Epithelial cell of prostate (primary cell): ENCODE results near the gene C16orf86.

Experiments used
- DNase-seq: peaks from one replicate; pipeline ENCODE4 v3.0.0-alpha.2; 2011; ENCODE audit warnings: low read depth, low spot score
- H3K27ac ChIP-seq: fragments of 450-650 bp; 2 replicates; pipeline ENCODE4 v1.5.1; 2017; ENCODE audit warnings: mild to moderate bottlenecking

C16orf86 gene

DNA sequence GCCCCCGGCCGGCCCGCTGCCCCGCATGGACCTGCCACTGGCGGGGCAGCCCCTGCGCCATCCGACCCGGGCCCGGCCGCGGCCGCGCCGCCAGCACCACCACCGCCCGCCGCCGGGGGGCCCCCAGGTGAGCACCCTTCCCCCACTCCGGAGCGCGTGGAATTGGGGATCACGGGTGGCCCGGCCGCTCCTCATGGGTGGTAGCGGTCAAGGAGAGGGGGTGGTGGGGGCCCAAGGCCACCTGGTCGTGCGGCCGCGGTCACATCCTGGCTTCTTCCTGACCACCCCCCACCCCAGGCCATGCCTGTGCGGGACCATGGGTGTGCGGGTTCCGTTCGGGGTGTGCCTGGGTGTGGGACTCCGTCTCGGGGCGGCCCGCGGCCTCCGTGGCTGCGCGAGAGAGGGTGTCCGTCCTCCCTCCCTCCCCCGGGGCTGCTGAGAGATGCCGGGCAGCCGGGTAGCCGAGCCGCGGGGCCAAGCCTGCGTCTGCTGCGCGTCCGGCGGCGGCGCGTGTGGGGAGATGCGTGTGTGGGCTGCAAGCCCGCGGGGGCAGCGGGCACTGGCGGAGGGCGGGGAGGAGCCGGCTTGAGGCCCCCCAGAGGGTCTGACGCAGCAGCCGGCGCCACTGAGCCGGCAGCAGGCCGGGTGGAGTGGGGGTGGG is 13.4 kb upstream of the C16orf86 start:
- no peak for DNase-seq
- no peak overlapping the region for H3K27ac ChIP-seq

DNA sequence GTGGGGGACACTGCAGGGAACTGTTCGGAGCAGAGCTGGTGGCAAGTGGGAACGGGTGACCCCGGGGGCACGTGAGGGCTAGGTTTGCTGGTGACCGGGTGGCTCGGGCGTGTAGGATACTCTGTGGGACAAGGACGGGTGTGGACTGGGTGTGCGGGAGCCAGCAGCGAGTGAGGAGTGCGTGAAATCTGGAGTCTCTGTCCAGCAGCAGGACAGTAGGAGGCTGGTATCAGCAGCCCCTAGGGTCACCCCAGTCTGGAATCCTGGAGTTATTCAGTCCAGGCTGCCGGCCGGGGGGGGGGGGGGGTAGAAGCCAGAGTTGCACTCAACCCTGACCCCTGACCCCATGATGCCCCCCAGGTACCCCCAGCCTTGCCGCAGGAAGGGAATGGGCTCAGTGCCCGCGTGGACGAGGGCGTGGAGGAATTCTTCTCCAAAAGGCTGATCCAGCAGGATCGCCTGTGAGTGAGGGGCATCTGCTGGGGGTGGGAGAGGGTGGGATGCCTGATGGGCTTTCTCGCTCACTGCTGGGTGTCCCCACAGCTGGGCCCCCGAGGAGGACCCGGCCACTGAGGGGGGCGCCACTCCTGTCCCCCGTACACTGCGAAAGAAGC is 12.7 kb upstream of the C16orf86 start:
- DNase-seq, result no peak
- H3K27ac ChIP-seq, result no peak overlapping the region

DNA sequence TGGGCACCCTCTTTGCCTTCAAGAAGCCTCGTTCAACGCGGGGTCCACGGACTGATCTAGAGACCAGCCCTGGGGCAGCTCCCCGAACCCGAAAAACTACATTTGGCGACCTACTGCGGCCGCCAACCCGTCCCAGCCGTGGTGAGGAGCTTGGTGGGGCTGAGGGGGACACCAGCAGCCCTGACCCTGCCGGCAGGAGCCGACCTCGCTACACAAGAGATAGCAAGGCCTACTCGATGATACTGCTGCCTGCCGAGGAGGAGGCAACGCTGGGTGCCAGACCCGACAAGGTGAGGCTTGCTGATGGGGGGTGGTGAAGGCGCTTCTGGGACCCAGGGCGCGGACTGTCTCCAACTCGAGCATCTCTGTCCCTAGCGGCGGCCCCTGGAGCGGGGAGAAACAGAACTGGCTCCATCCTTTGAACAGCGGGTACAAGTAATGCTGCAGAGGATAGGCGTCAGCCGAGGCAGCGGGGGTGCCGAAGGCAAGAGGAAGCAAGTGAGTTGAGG is 12.2 kb upstream of the C16orf86 start:
- H3K27ac ChIP-seq, result no peak overlapping the region
- DNase-seq, result no peak

DNA sequence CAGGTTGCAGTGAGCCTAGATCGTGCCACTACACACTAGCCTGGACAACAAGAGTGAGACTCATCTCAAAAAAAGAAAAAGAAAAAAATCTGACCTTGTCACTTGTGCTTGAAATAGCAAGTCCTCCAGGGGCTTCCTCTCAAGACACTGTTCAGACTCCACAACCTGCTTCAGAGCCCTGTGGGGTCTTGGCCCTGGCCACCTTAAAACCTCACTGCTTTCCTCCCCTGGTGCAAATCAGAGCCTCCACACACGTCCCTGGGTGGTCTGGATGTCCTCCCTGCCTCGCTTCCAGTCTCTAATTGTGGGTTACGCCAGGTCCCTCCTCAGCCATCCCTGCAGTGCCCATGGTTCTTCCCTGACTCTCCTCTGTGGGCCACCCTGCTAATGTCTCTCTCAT is 11.3 kb upstream of the C16orf86 start:
- DNase-seq, result no peak
- no peak overlapping the region for H3K27ac ChIP-seq

DNA sequence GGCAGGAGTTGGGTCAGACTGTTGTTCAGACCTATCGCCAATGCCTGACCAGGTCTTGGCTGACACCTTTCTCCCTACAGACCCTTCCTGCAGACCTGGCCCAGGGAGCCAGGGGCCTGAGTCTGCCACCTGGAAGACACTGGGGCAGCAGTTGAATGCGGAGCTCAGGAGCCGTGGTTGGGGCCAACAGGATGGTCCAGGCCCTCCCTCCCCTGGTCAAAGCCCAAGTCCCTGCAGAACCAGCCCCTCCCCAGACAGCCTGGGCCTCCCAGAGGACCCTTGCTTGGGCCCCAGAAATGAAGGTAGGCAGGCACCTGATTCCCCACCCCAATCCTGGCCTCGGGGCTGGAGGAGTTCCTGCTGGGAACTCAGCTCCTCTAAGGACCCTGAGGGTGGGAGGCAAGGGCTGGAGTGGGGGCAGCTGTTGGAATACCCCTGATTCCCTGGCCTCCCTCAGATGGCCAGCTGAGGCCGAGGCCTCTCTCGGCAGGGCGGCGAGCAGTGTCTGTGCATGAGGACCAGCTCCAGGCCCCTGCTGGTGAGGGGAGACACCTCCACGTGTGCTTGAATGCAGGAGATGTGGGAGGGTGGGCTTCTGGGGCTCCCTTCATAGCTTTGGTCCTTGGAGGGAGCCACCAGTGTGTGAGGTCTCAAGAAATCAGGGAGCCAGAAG is 10.1 kb upstream of the C16orf86 start:
- no peak overlapping the region for H3K27ac ChIP-seq
- no peak for DNase-seq

DNA sequence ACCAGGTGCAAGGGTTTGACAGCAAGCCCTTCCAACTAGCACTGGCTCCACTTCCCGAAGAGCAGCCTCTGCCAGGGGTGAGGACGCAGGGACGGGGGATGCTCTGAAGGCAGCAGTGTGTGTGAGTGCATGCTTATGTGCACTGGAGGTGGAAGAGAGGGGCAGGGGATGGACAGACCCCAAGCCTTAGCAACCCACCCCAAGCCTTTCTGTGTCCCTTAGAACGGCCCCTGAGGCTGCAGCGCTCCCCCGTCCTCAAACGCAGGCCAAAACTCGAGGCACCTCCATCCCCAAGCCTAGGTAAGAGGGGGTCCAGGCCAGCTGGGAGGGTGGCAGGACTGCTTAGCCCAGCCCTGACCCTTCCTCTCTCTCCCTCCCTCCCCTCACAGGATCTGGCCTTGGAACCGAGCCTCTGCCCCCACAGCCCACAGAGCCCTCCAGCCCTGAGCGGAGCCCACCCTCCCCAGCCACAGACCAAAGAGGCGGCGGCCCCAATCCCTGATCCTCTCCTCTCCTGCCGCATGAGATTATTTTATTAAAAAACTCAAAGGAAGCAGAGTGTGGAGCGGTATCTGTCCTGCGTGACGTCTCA is 9.5 kb upstream of the C16orf86 start:
- no peak for DNase-seq

DNA sequence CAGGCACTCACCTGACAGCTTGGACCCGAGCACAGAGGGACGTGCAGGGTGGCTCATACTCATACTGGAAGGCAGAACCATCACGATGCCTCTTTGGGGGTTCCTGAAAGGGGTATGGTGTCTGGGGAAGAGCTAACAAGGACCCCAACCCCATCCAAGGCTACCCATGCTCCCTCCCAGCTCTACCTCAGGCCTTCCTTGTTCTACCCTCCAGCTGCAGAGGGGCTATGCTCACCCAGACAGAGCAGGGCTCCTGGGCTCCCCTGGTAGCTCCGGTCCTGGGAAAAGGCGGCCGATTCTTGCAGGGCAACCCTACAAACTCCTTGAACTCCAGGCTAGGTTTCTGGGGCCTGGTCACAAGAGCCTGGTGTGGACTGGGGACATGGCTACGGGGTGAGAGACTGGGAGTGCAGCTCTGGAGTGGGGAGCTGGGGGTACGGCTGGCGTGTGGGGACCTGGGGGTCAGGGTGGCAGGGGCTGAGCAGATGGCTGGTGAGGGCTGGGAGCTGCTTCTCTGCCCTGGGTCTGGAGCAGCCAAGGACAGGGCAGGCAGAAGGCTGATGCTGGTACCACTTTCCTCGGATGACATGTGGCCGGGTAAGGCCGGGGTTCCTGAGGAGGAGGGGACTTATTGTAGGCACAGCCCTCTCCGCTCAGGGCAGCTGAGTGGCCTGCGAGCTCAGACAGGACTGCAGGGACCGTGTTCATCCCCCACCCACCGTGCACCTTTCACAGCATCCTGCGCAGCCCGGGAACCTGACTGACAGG is 8.7 kb upstream of the C16orf86 start:
- no peak for DNase-seq
- no peak overlapping the region for H3K27ac ChIP-seq

More for the DNA sequence above, 9.5 kb upstream of the C16orf86 start:
- no peak overlapping the region for H3K27ac ChIP-seq

DNA sequence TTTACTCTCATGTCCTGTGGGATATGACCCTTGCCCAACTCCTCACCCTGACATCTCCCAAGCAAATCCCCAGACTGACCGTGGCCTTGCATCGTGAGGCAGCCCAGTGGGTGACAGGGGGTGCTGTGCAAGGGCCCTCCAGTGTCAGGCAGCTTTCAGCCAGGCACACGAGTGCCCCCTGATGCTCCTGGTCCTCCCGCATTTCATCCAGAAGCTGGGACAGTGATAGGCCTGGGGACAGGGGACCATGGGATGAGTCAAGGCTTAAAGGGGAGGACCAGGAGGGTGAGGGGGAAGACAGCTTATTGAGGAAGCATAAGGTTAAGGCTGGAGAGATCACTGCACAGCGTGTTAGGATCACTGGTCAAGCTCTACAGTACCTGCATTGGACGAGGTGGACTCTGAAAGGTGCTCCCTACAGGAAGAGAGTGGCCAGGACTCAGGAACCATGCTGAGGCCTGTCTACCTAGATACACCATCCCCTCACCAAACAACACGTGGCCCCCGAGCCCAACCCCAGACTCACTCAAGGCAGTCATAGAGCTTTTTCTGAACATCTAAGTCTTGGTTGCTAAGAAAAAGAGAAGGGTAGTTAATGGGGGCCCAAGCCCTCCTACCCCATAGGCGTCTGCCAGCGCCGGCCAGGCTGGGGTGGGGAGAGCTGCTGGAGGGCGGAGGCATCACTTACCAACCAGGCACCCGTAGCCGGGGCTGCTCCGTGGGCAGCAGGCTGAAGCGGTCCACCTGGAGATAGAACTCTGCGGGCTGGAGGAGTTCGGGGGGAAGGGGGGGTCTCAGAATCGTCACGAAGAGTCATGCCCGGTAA is 7.6 kb upstream of the C16orf86 start:
- H3K27ac ChIP-seq, result no peak overlapping the region
- DNase-seq, result no peak

DNA sequence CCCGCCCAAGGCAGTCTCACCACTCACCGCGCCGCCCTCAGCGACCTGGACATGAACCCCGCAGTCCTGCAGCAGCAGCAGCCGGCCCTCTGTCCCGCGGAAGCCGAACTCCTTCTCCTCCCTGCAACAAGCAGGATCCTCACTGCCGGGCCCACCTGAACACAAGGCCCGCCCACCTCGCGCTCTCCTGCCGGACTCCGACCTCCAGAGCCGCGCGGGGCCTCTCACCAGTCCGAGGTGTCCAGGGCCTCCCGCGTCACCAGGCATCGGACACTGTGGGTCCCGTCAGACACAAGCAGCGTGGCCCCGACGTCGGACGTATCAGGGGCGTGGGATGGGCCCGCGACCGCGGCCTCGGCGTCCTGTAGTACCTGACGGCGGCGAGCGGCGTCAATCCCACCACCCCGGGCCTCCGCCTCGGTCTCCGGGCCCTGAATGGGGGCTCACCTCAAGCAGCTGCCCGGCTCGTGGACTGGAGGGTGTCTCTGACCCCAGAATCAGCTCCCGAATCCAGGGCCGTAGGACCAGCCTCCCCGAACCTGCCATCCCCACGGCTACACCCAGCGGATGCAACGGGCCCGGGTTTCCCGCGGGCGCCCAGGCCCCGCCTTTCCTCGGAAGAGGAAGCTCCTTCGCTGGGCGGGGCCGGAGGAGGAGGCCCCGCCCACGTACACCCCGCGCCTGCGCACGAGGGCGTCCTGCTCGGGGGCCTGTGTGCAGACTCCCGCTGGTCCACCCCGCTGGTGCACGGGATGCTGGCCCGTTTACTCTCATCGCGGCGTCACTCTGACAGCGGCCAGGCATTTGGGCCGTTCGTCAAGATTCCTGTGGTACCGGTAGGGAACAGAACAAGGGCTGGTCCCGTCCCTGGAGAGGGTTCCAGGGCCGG is 6.7 kb upstream of the C16orf86 start, which contains the start of gene ACD:
Gene ACD (minus strand): TSS at position 586 of the 889 bp plus-strand sequence. CDS start 40 bp downstream, at position 546.
- peak within 1 kb of the TSS; percentile 60 for H3K27ac ChIP-seq
- peak; percentile 26 for DNase-seq

DNA sequence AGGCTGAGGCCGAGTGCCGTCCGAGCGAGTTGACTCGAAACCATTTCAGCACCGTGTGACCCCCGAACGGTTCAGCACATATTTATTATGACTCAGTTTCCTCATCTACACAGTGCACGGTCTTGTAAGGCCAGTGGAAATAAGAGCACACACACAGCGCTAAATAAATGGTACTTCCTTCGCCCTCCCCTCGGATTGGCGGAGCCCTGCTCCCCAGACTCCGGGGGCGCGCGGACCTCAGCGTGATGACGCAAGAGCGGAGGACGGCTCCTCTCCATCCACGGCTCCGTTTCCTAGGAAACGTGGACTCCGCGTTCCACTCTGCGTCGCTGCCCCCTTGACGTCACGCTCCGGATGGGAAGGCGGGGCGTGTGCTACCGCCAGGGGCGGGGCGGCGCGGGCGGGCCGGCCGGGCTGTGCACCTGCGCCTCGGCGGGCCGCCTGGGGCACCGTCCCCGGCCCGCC is 6.0 kb upstream of the C16orf86 start, which contains the start of gene PARD6A:
Gene PARD6A (plus strand): TSS at position 397 of the 465 bp plus-strand sequence. CDS start 79 bp downstream, outside the sequence.
- peak within 1 kb of the TSS; percentile 60 for H3K27ac ChIP-seq
- peak; percentile 41 for DNase-seq

DNA sequence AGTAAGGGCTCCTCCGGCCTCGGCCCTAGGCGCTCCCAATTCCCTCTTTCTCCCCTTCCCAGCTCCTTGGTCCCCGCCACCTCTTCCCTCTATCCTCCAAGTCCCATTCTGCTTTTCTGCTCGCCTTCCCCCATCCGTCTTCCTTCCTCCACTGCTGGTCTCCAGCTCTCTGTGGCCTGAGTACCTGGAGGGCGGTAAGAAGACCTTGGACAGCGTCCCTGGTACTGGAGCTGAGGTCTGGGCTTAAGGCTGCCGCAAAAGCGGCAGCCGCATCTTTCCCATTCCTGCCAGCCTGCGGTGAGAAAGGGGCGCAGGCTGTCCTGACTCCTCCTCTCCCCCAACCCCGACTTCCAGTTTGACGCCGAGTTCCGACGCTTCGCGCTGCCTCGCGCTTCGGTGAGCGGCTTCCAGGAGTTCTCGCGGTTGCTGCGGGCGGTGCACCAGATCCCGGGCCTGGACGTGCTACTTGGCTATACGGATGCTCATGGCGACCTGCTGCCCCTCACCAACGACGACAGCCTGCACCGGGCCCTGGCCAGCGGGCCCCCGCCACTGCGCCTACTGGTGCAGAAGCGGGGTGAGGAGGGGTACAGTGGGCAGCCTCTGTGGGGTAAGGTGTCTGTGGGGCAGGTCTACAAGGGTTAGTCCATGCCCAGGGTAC is 5.4 kb upstream of the C16orf86 start:
- no peak for DNase-seq
- H3K27ac ChIP-seq, result peak overlapping the region; percentile 60

DNA sequence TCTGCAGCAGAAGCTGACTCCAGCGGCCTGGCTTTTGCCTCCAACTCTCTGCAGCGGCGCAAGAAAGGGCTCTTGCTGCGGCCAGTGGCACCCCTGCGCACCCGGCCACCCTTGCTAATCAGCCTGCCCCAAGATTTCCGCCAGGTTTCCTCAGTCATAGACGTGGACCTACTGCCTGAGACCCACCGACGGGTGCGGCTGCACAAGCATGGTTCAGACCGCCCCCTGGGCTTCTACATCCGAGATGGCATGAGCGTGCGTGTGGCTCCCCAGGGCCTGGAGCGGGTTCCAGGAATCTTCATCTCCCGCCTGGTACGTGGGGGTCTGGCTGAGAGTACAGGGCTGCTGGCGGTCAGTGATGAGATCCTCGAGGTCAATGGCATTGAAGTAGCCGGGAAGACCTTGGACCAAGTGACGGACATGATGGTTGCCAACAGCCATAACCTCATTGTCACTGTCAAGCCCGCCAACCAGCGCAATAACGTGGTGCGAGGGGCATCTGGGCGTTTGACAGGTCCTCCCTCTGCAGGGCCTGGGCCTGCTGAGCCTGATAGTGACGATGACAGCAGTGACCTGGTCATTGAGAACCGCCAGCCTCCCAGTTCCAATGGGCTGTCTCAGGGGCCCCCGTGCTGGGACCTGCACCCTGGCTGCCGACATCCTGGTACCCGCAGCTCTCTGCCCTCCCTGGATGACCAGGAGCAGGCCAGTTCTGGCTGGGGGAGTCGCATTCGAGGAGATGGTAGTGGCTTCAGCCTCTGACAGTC is 4.5 kb upstream of the C16orf86 start:
- no peak for DNase-seq
- H3K27ac ChIP-seq, result no peak overlapping the region

DNA sequence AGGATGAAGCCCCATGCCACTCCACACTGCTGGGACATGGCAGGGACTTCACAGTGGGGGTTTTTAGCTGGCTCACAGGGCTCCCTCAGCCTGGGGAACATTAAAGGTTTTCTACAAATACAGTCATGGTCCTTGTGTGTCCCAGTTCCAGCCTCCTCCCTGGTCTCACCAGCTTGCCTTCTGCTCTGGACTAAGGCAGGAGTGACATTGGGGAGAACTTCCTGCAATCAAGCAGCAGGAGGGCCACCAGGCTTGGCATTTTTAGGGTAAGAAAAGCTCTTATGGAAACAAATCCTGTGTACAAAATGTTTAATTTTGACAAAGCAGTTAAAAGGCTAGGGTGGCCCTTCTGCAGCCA is 4.0 kb upstream of the C16orf86 start:
- DNase-seq, result no peak
- H3K27ac ChIP-seq, result no peak overlapping the region

DNA sequence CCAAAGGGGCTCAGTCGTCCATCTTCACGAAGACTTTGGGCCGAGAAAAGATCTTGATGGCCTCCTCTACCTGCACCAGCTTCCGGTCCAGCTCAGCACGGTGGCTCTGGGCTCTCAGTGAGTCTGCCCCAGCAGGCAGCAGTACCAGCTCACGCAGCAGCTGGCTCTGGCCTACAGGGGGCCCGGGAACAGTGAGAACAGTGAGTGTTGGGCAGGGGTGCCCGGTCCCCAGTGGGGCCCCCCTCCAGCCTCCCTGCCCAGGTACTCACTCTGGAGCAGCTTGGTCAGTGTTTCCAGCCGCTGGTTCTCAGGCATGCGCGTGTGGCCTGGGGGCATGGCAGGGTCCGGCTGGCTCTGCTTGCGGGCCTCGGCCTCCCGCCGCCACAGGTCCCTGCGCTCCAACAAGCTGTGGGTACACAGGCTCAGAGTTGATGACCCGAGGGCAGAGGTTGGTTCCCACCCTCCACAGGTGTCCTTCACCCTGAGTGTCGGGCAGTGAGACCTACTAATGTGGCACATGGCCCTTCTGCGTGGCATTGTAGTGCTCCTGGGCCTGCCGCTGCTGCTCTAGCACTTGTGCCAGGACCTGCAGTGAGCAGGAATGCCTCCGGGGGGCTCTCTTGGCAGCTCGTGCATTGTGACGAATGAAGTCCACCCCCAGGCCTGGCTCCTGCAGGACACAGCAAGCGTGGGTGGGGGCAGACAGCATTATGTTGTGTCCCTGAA is 3.3 kb upstream of the C16orf86 start:
- DNase-seq, result no peak
- H3K27ac ChIP-seq, result no peak overlapping the region

DNA sequence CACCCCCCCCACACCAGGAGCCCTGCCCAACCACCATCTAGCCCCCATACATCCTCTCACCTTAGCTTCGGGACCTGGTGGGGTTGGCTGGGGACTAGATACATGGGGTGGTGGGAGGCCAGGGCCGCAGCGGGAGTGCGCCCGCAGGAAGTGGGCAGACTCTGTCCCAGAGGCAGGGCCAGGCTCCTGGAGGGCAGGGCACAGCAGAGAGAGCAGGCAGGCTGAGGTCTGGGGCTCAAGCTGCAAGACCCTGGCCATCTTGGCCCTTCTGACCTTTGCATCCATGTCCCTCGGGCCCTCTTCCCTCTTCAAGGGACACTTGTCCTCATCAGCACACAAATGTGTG is 2.8 kb upstream of the C16orf86 start:
- H3K27ac ChIP-seq, result no peak overlapping the region
- DNase-seq, result no peak

DNA sequence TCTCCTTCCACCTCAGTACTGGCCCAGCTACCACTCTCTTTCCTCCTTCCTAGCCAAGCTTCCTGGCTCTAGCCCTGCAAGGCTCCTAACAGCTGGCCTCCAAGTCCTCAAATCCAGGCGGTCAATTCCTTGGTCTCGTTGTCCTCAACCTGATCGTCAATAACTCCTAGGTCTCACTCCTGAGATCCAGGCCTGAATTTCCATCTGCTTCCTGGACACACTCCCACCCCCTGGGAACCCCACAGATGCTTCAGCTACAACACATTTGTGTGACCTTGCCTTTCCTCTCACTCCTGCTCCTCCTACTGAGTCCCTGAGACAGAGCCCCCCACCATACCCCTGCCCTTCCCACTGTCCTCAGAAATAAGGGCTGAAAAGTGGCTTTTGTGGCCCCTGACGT is 2.4 kb upstream of the C16orf86 start:
- no peak for DNase-seq
- no peak overlapping the region for H3K27ac ChIP-seq
